Measurements from ENCODE around the gene SLC5A10.

DNA sequence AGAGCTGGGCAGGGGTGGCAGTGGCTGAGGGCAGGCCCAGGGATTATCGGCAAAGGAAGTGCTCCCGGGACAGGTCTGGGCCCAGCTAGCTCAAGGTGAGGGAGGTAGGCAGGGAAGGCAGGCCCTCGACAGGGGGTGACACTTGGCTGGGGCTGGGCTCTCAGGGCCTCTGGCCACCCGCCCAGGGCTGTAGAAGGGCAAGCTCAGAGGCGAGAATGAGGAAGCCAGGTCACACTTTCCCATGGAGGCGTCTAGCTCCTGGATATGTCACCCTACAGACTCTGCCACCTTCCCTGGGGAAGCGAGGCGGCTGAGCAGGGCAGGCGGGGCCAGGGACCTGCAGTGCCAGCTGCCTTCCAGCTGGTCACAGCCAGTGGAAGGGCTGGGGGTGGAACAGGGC lies 33.5 kb downstream of the SLC5A10 start:
- TF ChIP-seq, protein P1, sequence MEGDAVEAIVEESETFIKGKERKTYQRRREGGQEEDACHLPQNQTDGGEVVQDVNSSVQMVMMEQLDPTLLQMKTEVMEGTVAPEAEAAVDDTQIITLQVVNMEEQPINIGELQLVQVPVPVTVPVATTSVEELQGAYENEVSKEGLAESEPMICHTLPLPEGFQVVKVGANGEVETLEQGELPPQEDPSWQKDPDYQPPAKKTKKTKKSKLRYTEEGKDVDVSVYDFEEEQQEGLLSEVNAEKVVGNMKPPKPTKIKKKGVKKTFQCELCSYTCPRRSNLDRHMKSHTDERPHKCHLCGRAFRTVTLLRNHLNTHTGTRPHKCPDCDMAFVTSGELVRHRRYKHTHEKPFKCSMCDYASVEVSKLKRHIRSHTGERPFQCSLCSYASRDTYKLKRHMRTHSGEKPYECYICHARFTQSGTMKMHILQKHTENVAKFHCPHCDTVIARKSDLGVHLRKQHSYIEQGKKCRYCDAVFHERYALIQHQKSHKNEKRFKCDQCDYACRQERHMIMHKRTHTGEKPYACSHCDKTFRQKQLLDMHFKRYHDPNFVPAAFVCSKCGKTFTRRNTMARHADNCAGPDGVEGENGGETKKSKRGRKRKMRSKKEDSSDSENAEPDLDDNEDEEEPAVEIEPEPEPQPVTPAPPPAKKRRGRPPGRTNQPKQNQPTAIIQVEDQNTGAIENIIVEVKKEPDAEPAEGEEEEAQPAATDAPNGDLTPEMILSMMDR (IDR thresholded peaks at IDR 0.05), result no peak
- TF ChIP-seq POLR2A (IDR thresholded peaks at IDR 0.05) (no peak), POLR2AphosphoS5 (IDR thresholded peaks at IDR 0.05) (no peak), EP300 (IDR thresholded peaks at IDR 0.05) (no peak)
